ENCODE measurements around the gene TBR1.

TBR1 gene

DNA sequence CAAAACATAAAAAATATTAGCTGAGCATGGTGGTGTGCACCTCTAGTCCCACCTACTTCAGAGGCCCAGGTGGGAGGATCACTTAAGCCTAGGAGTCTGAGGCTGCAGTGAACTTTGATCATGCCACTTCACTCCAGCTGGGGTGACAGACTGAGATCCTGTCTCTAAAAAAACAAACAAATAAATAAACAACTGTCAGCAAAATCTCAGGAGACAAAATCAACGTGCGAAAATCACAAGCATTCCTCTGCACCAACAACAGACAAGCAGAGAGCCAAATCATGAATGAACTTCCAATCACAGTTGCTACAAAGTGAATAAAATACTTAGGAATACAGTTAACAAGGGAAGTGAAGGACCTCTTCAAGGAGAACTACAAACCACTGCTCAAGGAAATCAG lies 58.8 kb downstream of the TBR1 start:
- no peak for TF ChIP-seq ZFX (IDR thresholded peaks at IDR 0.05)
- TF ChIP-seq, protein P1, sequence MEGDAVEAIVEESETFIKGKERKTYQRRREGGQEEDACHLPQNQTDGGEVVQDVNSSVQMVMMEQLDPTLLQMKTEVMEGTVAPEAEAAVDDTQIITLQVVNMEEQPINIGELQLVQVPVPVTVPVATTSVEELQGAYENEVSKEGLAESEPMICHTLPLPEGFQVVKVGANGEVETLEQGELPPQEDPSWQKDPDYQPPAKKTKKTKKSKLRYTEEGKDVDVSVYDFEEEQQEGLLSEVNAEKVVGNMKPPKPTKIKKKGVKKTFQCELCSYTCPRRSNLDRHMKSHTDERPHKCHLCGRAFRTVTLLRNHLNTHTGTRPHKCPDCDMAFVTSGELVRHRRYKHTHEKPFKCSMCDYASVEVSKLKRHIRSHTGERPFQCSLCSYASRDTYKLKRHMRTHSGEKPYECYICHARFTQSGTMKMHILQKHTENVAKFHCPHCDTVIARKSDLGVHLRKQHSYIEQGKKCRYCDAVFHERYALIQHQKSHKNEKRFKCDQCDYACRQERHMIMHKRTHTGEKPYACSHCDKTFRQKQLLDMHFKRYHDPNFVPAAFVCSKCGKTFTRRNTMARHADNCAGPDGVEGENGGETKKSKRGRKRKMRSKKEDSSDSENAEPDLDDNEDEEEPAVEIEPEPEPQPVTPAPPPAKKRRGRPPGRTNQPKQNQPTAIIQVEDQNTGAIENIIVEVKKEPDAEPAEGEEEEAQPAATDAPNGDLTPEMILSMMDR (conservative IDR thresholded peaks at IDR 0.05), result no peak

More for the DNA sequence above, 58.8 kb downstream of the TBR1 start:
- no peak overlapping the region for H3K27ac ChIP-seq
